ENCODE measurements around the gene POLR2M. TPM values are rescaled to one million over a fixed set of nuclear protein-coding genes. Genes with fewer than 3 reads are reported as not detected.

The POLR2M gene
- 28.9 TPM for polyA plus RNA-seq (2012; ENCODE audit: missing spikeins)

DNA sequence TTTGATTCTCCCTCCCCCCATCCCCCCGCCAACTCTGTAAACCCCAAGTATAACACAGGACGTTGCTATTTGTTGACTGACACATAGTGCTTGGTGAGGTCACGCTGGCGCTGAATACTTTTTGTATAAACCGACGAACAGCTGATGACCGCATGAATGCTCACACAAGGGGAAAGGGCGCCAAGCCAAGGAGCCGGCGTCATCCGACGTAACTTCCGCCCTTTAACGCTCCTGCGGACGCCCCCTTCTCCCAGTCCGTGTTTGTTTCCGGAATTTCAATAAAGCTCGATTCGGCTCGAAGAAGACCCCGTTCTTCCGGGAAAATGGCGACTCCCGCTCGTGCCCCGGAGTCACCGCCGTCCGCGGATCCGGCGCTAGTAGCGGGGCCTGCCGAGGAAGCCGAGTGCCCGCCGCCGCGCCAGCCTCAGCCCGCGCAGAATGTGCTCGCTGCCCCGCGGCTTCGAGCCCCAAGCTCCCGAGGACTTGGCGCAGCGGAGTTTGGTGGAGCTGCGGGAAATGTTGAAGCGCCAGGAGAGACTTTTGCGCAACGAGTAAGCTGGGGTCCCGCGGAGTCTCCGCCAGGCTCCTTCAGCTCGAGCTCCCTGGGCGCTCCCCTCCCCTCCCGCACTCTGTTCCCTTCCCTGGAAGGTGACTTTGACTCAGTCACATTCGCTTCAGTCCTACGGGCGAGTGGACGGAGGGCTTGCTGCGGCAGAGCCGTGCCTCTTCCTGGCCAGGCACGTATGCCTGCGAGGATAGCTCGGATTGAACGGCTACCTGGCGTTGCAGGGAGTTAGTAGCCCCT, at the start of gene POLR2M:
Gene POLR2M, plus strand, starts transcription at position 310 of the 805 bp plus-strand sequence. Its CDS starts 129 bp downstream, at position 439.
- TF ChIP-seq TAF1 (IDR thresholded peaks at IDR 0.05; ENCODE audit: borderline replicate concordance, low read depth, low read length) (peak; percentile 82; the same call in 1 of the 2 replicates), POLR2A (IDR thresholded peaks at IDR 0.05; ENCODE audit: low read depth, low read length) (peak; percentile 74; the same call in 1 of the 2 replicates), POLR2AphosphoS5 (IDR thresholded peaks at IDR 0.05; ENCODE audit: low read depth, low read length) (peak; percentile 41)
- FAIRE-seq: peak; percentile 93
- DNase-seq (ENCODE audit: insufficient read length): peak; percentile 53

DNA sequence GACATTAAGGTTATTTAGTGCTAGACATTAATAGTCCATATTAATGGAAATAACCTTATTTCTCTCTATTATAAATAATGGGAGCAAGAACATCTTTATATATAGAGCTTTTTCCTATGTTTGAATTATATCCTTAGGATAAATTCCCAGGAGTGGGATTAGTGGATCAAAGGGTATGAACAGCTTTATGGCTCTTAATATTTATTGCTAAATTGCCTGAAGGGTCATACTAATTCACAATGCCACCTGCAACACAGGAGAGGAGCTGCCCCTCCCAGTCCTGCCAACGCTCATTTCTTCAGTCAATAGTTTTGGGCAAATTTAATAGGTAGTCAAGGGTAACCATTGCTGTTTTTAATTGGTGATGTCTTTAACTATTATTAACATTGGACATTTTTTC, 48.9 kb upstream of the POLR2M start:
- no peak for FAIRE-seq
- TF ChIP-seq TAF1 (IDR thresholded peaks at IDR 0.05; ENCODE audit: borderline replicate concordance, low read depth, low read length): no peak
- TF ChIP-seq POLR2AphosphoS5 (IDR thresholded peaks at IDR 0.05; ENCODE audit: low read depth, low read length): no peak
- DNase-seq (ENCODE audit: insufficient read length): no peak

DNA sequence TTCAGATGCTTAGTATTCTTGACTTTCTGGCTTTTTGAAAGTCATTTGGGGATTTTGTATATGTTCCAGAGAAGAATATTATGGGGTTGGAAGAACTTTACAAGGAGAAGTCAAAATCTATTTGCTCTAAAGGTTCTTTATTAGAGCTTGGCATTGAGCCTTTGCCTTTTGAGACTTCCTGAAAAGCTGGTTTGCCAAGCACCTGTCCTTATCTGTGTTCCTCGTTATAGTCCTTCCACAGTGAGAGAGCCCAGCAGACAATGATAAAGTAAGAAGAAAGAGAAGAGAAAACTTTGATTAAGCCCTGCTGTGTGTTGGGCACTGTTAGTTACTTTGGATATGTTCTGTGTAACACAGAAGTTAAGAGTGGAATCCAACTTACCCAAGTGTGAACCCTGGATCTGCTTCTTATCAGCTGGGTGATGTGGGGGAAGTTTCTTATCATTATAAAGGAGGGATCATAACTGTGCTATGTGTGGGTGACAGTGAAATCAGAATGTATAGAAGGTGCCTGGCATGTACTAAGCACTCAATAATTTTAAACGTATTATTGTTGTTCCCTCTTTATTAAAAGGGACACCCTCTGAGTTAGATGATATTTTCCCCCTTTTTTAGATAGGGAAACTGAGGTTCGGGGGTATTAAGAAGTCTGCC, 44.3 kb upstream of the POLR2M start:
- FAIRE-seq: no peak
- TF ChIP-seq TAF1 (IDR thresholded peaks at IDR 0.05; ENCODE audit: borderline replicate concordance, low read depth, low read length) (no peak), POLR2A (IDR thresholded peaks at IDR 0.05; ENCODE audit: low read depth, low read length) (no peak), POLR2AphosphoS5 (IDR thresholded peaks at IDR 0.05; ENCODE audit: low read depth, low read length) (no peak)
- DNase-seq (ENCODE audit: insufficient read length): no peak

DNA sequence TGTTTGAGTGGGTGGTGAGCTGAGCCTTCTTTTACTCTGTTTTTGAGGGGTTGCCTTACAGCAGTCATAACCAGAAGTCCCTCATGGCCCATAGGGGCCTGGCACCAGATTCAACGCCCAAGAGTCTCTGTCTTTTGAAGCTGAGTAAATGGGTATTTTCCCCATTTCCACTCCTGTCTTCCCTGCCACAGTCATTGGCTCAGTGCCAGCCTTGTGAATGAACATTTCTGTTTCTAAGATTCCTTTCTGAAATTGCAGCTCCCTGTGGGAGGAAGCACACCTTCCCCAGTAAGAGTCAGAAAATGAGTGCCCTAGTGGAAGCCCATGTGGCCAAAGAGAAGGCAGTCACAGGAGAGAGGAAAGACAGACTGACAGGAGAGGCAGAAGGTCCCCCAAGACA, 43.7 kb upstream of the POLR2M start:
- TF ChIP-seq POLR2AphosphoS5 (IDR thresholded peaks at IDR 0.05; ENCODE audit: low read depth, low read length) (no peak), TAF1 (IDR thresholded peaks at IDR 0.05; ENCODE audit: borderline replicate concordance, low read depth, low read length) (no peak), POLR2A (IDR thresholded peaks at IDR 0.05; ENCODE audit: low read depth, low read length) (no peak)
- FAIRE-seq (no peak), DNase-seq (ENCODE audit: insufficient read length) (no peak)

DNA sequence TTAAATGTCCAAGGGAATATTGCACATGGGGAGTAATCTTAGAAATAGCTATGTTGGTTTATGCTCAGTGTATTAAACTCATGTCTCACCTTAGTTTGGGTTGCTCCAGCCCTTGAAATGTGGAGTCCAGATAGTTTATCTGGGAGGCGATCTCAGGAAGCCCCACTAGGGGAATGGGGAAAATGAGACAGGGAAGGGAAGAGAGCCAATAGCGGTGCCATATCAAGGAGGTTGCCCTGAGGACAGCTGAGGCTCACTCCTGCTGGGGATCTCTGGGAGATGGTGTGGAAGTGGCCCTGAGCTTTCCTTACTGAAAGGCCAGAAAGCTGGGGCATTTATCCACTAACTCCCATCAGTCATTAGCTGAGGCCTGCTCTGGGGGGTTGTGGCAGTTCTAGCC, 43.3 kb upstream of the POLR2M start:
- DNase-seq (ENCODE audit: insufficient read length): no peak
- FAIRE-seq: no peak
- TF ChIP-seq TAF1 (IDR thresholded peaks at IDR 0.05; ENCODE audit: borderline replicate concordance, low read depth, low read length) (no peak), POLR2A (IDR thresholded peaks at IDR 0.05; ENCODE audit: low read depth, low read length) (no peak), POLR2AphosphoS5 (IDR thresholded peaks at IDR 0.05; ENCODE audit: low read depth, low read length) (no peak)

DNA sequence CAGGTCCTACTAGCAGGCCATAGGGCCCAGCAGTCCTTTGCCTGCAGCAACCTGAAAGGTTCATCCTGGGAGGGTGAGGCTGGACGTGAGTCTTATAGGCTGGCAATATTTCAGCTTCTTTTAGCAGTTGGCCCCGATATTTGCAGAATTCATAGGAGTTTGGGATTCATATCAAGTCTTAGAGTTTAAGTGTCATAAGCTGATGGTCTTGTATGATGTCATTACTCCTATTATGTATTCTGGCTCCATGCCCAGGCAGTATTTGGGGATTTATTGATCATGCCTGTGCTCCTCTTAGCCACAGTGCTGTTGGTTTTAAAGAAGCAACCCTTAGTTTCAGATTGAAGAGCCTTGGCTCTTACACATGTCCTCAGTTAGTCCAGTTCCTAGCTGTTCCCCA, 41.3 kb upstream of the POLR2M start:
- DNase-seq (ENCODE audit: insufficient read length) (no peak), FAIRE-seq (no peak)
- no peak for TF ChIP-seq POLR2AphosphoS5 (IDR thresholded peaks at IDR 0.05; ENCODE audit: low read depth, low read length)
- TF ChIP-seq POLR2A (IDR thresholded peaks at IDR 0.05; ENCODE audit: low read depth, low read length): no peak
- no peak for TF ChIP-seq TAF1 (IDR thresholded peaks at IDR 0.05; ENCODE audit: borderline replicate concordance, low read depth, low read length)

DNA sequence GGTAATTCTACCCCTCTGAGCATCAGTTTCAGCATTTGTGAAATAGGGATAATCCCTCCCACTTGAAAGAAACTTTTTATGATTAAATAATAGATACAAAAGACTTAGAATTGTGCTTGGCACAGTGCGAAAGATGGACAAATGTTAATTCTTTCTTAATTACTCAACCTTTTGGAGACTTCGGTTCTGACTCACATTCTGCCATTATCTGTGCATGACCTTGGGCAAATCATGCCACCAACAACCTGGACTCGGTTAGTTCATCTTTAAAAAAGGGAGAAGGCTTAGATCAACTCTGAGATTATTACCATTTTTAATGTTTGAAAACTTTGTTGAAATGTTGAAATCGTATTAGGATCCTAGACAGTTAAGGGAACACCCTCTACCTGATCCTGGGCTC, 40.6 kb upstream of the POLR2M start:
- DNase-seq (ENCODE audit: insufficient read length) (no peak), FAIRE-seq (no peak)
- no peak for TF ChIP-seq TAF1 (IDR thresholded peaks at IDR 0.05; ENCODE audit: borderline replicate concordance, low read depth, low read length)
- TF ChIP-seq POLR2AphosphoS5 (IDR thresholded peaks at IDR 0.05; ENCODE audit: low read depth, low read length): no peak
- TF ChIP-seq POLR2A (IDR thresholded peaks at IDR 0.05; ENCODE audit: low read depth, low read length): no peak

DNA sequence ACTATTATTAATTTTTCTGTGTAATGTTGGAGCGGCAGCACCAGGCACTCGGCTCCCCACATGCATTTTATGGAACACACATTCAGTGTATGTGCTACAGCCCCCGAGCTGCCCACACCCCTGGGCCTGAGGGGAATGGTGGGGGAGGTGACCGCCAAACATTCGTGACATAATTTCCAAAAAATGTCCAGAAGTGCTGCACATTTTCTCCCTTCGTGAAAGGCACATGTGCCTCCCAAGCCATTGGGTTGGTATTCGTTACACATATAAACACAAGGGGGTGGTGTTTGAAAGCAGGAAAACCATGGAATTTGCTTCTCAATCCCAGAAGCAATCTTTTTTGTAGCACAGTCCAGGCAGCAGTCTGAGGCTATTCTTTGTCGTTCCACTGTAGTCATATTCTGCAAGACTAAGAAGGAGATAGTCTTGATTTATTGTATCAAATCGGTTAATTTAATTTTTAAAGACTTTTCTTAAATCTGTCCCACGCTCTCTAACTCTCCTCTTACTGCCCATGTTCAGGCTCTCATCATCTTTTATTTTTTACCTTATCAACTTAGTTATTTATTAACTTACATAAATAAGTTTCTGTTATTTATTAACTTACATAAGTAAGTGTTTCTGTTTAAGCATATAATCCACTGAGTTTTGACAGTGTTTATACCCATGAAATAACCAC, 39.2 kb upstream of the POLR2M start:
- FAIRE-seq (no peak), DNase-seq (ENCODE audit: insufficient read length) (no peak)
- TF ChIP-seq TAF1 (IDR thresholded peaks at IDR 0.05; ENCODE audit: borderline replicate concordance, low read depth, low read length) (no peak), POLR2AphosphoS5 (IDR thresholded peaks at IDR 0.05; ENCODE audit: low read depth, low read length) (no peak), POLR2A (IDR thresholded peaks at IDR 0.05; ENCODE audit: low read depth, low read length) (no peak)

DNA sequence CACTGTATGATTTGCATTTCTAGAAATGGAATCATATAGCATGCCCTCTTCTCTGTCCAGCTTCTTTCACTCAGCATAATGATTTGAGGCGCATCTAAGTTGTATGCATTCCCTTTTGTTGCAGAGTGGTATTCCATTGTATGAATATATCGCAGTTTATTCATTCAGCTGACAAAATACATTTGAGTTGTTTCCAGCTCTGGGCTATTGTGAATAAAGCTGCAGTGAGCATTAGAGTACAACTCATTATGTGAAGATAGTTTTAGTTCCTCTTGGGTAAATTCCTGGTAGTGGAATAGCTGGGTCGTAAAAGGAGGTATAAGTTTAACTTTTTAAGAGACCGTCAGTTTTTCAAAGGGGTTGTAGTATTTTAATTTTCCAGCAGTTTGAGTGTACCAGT, 38.5 kb upstream of the POLR2M start:
- no peak for DNase-seq (ENCODE audit: insufficient read length)
- TF ChIP-seq POLR2AphosphoS5 (IDR thresholded peaks at IDR 0.05; ENCODE audit: low read depth, low read length): no peak
- no peak for TF ChIP-seq TAF1 (IDR thresholded peaks at IDR 0.05; ENCODE audit: borderline replicate concordance, low read depth, low read length)
- no peak for TF ChIP-seq POLR2A (IDR thresholded peaks at IDR 0.05; ENCODE audit: low read depth, low read length)
- FAIRE-seq: no peak

DNA sequence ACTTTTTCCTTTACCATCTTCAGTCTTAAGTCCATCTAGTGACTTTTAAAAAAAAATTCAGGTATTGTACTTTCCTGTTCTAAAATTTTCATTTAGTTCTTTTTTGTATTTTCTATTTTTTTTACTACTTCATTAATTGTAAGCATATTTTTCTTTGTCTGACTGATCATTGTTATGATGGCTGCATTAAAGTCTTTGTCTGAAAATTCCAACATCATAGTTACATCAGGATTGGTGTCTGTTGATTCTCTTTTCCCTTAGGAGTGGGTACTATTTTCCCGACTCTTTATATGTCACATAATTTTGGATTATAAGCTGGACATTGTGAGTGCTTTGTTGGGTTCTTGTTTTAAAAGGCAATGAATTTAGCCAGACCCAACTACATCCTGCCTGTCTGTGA, 34.9 kb upstream of the POLR2M start:
- DNase-seq (ENCODE audit: insufficient read length) (no peak), FAIRE-seq (no peak)
- TF ChIP-seq TAF1 (IDR thresholded peaks at IDR 0.05; ENCODE audit: borderline replicate concordance, low read depth, low read length) (no peak), POLR2A (IDR thresholded peaks at IDR 0.05; ENCODE audit: low read depth, low read length) (no peak), POLR2AphosphoS5 (IDR thresholded peaks at IDR 0.05; ENCODE audit: low read depth, low read length) (no peak)

DNA sequence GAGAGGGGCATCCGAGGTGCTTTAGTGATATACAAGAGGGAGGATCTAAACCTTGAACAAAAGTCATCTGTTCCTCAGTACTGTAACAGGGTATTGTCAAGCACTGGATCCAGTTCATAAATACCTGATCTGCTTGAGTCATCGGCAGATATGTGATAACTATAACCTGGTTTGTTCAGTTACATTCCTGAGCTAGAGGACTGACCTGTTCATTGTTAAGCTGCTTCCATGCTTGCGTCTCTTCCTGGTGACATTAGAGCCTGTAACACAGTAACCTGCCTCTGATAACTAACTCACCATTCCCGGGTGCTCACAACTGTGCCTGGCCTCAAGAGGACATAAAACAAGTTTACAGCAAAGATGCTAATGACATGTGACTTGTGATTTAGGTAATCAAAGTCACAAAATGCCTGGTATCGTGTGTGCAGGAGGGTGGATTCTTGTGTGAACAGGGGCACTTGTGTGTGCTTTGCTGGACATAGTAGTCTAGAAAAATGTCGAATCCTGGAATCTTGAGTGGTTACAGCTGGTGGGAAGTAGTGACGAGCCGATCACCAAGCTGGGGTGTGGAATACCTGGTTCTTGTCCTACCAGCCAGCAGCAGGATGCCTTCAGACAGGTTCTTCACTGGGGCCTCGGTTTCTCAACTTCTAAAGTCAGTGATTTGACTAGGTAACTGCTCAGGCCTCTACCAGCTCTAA, 30.9 kb upstream of the POLR2M start:
- DNase-seq (ENCODE audit: insufficient read length) (no peak), FAIRE-seq (no peak)
- TF ChIP-seq POLR2A (IDR thresholded peaks at IDR 0.05; ENCODE audit: low read depth, low read length): no peak
- TF ChIP-seq TAF1 (IDR thresholded peaks at IDR 0.05; ENCODE audit: borderline replicate concordance, low read depth, low read length): no peak
- TF ChIP-seq POLR2AphosphoS5 (IDR thresholded peaks at IDR 0.05; ENCODE audit: low read depth, low read length): no peak
